HG03460 (cell line): ENCODE results near the gene AKR1C8.
"Not testable (repeated sequence)": the region's sequence is repeated elsewhere in the genome, so short reads cannot be mapped to it uniquely, and the experiment has no call there.

Experiments
- ATAC-seq: cut with Tn5 transposase; IDR thresholded peaks from one replicate; pipeline ENCODE4 v1.9.1; 2021; ENCODE audit not compliant: unreplicated experiment

Gene AKR1C8

DNA sequence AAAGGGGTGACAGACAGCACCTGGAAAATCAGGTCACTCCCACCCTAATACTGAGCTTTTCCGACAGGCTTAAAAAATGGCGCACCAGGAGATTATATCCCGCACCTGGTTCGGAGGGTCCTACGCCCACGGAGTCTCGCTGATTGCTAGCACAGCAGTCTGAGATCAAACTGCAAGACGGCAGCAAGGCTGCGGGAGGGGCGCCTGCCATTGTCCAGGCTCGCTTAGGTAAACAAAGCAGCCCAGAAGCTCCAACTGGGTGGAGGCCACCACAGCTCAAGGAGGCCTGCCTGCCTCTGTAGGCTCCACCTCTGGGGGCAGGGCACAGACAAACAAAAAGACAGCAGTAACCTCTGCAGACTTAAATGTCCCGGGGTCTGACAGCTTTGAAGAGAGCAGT is 75.1 kb downstream of the AKR1C8 start:
- ATAC-seq, result not testable (repeated sequence)

DNA sequence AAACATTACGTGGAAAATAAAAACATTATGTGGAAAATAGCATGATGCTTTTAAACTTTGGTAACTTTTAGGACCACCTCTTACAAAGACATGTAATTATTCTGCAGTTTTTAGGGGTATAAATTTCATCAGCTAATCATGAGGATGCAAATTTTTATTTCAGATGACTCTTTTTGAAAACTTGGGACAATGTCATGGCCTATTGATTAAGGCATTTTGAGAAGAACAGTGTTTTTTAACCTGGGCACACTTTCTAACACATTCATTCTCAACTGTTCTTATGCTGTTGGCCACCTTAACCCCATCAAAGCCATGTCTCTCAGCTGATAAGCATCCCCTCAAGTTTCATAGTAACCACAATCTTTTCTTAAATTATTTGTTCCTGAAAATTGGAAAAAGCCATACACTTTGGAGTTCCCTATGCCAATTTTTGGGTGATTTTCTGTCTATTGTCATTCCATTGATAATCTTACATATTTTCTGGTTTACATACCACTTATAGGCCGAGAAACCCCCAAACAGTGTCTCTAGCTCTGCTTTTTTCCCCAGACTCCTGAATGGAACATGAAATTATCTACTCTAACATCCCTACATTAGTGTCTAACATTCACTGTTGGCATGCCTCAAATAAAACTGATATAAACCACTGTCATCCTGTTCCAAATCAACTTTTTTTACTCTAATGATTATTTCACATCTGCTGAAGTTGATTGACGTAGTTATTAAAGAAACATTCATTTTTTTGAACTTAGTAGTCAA is 76.1 kb downstream of the AKR1C8 start:
- no peak for ATAC-seq

DNA sequence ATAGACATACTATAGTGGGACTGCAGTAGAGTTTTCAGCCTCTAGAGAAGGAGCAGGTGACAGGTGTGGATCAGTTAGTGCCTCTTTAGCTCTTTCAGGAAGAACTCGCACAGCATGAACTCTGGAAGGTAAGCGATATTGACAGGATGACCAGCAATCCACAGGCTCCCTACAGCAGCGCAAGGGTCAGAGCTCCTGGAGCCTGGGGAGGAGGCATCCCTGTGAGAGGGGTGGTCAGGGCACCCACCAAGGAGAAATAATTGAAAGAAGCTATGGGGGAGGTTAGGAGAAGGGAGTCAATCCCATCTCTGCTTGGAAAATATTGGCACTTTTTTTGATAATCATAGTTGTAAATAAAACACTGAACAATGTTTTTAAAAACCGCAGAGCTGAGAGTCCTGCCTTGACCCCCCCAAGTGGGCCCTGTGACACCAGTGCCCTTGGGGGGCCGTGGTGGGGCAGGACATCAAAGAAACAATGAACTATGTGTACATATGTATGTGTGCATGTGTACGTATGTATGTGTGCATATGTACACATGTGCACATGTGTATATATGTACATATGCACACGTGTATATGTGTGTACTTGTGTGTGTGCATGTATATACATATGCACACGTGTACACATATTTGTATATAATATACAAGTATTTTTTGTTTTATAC is 77.0 kb downstream of the AKR1C8 start:
- ATAC-seq, result no peak

DNA sequence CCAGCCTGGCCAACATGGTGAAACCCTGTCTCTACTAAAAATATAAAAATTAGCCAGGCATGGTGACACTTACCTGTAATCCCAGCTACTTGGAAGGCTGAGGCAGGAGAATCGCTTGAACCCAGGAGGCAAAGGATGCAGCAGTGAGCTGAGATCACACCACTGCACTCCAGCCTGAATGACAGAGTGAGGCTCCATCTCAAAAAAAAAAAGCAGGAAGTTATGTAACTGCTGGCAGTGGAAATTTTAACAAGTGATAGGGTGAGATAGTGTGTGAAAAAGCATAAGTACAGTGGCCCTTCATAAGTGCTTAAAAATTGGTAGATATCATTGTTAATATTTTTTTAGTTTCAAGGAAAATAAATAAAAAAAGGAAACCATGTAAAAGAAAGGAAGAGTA is 78.4 kb downstream of the AKR1C8 start:
- no peak for ATAC-seq

DNA sequence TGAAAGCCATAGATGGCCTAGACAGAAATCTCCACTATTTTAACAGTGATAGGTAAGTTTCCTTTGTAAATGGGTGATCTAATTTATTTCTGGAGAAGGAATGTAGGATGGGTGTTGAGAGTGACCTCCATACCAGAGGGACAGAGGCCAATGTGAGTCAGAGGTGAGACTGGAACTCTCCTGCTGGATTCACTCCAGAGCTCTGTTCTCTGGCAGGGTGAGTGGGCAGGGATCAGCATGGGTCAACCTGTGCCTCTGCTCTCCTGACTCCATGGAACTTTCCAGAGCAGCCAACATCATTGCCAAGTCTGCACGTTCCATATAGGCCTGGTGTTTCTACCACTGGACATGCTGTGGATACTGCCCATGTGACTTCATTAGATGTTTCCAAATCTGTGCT is 79.3 kb downstream of the AKR1C8 start:
- no peak for ATAC-seq
